Erythroblast (primary cell): ENCODE results near the gene ADGRV1.
"Not testable (repeated sequence)": the region's sequence is repeated elsewhere in the genome, so short reads cannot be mapped to it uniquely, and the experiment has no call there.

Experiments
- GATA1 ChIP-seq: IDR thresholded peaks from 2 replicates; pipeline ENCODE4 v1.6.1; 2011; ENCODE audit warnings: low read depth, mild to moderate bottlenecking, control low read depth, low read length, moderate library complexity
- POLR2A ChIP-seq: IDR thresholded peaks from 2 replicates; pipeline ENCODE4 v1.6.1; 2011; ENCODE audit warnings: mild to moderate bottlenecking, low read length

GRCh38 chr5:90600307-90600706 lies 41.7 kb downstream of the ADGRV1 start:
- not testable (repeated sequence) for TF ChIP-seq POLR2A, GATA1
